Astrocyte (in vitro differentiated cells and primary cell): ENCODE measurements around the gene CSF2RB. TPM values are rescaled to one million over a fixed set of nuclear protein-coding genes. Genes with fewer than 3 reads are reported as not detected.

Source experiments
- DNase-seq: peaks from one replicate; pipeline ENCODE4 v3.0.0-alpha.2; 2010; ENCODE audit warnings: low read depth
- FAIRE-seq: peaks from 2 replicates; lab custom pipeline; 2011; peaks lifted over from hg19 to GRCh38; lab: Jason Lieb, UNC
- H2AFZ ChIP-seq: 2 replicates; pipeline ENCODE4 v1.6.0; 2012; ENCODE audit warnings: low read depth, low read length, inconsistent platforms
- H3K27ac ChIP-seq: 2 replicates; pipeline ENCODE4 v1.5.1; 2011; ENCODE audit warnings: low read depth, low read length, inconsistent platforms
- H3K27me3 ChIP-seq: 2 replicates; pipeline ENCODE4 v1.6.0; 2011; ENCODE audit warnings: low read length, inconsistent platforms; ENCODE audit not compliant: insufficient read depth
- H3K36me3 ChIP-seq: 2 replicates; pipeline ENCODE4 v1.5.1; 2011; ENCODE audit warnings: low read length, inconsistent platforms; ENCODE audit not compliant: insufficient read depth
- H3K4me1 ChIP-seq: 2 replicates; pipeline ENCODE4 v1.5.1; 2011; ENCODE audit warnings: low read length, inconsistent platforms; ENCODE audit not compliant: insufficient read depth
- H3K4me2 ChIP-seq: 2 replicates; pipeline ENCODE4 v1.6.0; 2012; ENCODE audit warnings: low read length, inconsistent platforms
- H3K4me3 ChIP-seq: 2 replicates; pipeline ENCODE4 v1.5.1; 2011; ENCODE audit warnings: low read depth, mild to moderate bottlenecking, low read length, inconsistent platforms; ENCODE audit not compliant: insufficient read depth
- H3K79me2 ChIP-seq: 2 replicates; pipeline ENCODE4 v1.6.0; 2012; ENCODE audit warnings: mild to moderate bottlenecking, low read length, inconsistent platforms; ENCODE audit not compliant: insufficient read depth
- H3K9ac ChIP-seq: 2 replicates; pipeline ENCODE4 v1.6.0; 2012; ENCODE audit warnings: mild to moderate bottlenecking, low read length, inconsistent platforms
- H3K9me3 ChIP-seq: 2 replicates; pipeline ENCODE4 v1.5.1; 2012; ENCODE audit warnings: low read depth, mild to moderate bottlenecking, low read length, inconsistent platforms; ENCODE audit not compliant: insufficient read depth
- H4K20me1 ChIP-seq: 2 replicates; pipeline ENCODE4 v1.6.0; 2012; ENCODE audit warnings: low read length, inconsistent platforms; ENCODE audit not compliant: insufficient read depth
- H3K27ac Mint-ChIP-seq: one replicate; pipeline ENCODE4 v1.8.0; 2021; ENCODE audit warnings: mild to moderate bottlenecking, mixed read lengths; ENCODE audit not compliant: unreplicated experiment
- H3K27me3 Mint-ChIP-seq: one replicate; pipeline ENCODE4 v1.8.0; 2021; ENCODE audit warnings: low read depth, mixed read lengths; ENCODE audit not compliant: unreplicated experiment
- H3K36me3 Mint-ChIP-seq: one replicate; pipeline ENCODE4 v1.8.0; 2021; ENCODE audit warnings: low read depth, mixed read lengths; ENCODE audit not compliant: unreplicated experiment
- H3K4me1 Mint-ChIP-seq: one replicate; pipeline ENCODE4 v1.8.0; 2021; ENCODE audit warnings: low read depth, mixed read lengths; ENCODE audit not compliant: unreplicated experiment
- H3K4me3 Mint-ChIP-seq: one replicate; pipeline ENCODE4 v1.8.0; 2021; ENCODE audit warnings: mild to moderate bottlenecking, moderate library complexity, mixed read lengths; ENCODE audit not compliant: unreplicated experiment
- H3K9me3 Mint-ChIP-seq: one replicate; pipeline ENCODE4 v1.8.0; 2021; ENCODE audit warnings: mild to moderate bottlenecking, mixed read lengths; ENCODE audit not compliant: unreplicated experiment
- CTCF ChIP-seq: IDR thresholded peaks from 2 replicates; pipeline ENCODE4 v1.5.1; 2011; ENCODE audit warnings: low read depth, mild to moderate bottlenecking, inconsistent platforms, low read length, moderate library complexity; ENCODE audit not compliant: insufficient read depth
- EZH2 ChIP-seq: IDR thresholded peaks from 2 replicates; pipeline ENCODE4 v1.6.1; 2012; ENCODE audit warnings: mild to moderate bottlenecking, low read length, inconsistent platforms; ENCODE audit not compliant: insufficient read depth
- total RNA-seq: library from RNA; stranded (reverse); gene quantifications from 2 replicates; pipeline ENCODE4 v1.2.1, GENCODE V29; 2021

Gene CSF2RB
- total RNA-seq, 1 donor from 2014 or later, result 0.09 TPM

DNA sequence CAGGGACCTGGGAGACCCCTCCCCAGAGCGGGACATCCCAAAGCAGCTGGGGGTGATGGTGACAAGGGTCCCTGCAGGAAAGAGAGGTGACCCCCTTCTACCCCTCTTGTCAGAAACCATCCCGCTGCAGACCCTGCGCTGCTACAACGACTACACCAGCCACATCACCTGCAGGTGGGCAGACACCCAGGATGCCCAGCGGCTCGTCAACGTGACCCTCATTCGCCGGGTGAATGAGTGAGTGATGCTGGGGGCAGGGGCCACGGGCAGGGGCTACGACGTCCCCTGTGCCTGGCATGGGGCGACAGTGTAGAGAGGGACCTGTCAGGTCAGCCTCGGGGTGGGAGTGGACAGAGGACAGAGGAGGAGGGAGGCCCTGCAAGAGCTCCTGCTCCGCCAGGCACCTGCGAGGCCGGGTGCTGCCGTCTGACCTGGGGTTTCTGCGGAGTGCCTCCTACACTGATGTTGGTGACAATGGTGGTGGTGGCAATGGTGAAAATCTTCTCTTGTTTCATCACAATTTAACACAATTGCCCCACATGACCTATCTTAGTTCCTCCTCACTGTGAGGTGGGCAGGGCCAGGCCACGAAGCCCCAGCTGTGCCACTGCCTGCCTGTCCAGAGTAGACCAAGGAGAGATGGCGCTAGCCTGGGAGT lies 9.8 kb downstream of the CSF2RB start:
- Histone ChIP-seq H3K79me2 (no peaks in the 10 kb centered on the region), H3K9ac (no peak overlapping the region), H3K4me2 (no peak overlapping the region), H3K27me3 (peaks cover 10% of the 10 kb centered on the region), H2AFZ (no peak overlapping the region), H3K36me3 (no peaks in the 10 kb centered on the region), H3K27ac (no peak overlapping the region), H3K9me3 (no peaks in the 10 kb centered on the region), H3K4me3 (no peak overlapping the region), H3K4me1 (no peaks in the 10 kb centered on the region), H4K20me1 (no peaks in the 10 kb centered on the region)
- no peak for TF ChIP-seq CTCF
- H3K4me3 Mint-ChIP-seq, result no peak overlapping the region
- H3K4me1 Mint-ChIP-seq, result no peaks in the 10 kb centered on the region
- H3K36me3 Mint-ChIP-seq, result peaks cover 3% of the 10 kb centered on the region
- FAIRE-seq, result no peak
- no peak overlapping the region for H3K27ac Mint-ChIP-seq
- H3K9me3 Mint-ChIP-seq, result peaks cover 6% of the 10 kb centered on the region
- peaks cover 33% of the 10 kb centered on the region for H3K27me3 Mint-ChIP-seq
- no peak for DNase-seq

GRCh38 chr22:36924151-36924698 lies 10.8 kb downstream of the CSF2RB start:
- Mint-ChIP-seq H3K36me3 (peaks cover 3% of the 10 kb centered on the region), H3K27ac (no peak overlapping the region), H3K4me1 (no peaks in the 10 kb centered on the region), H3K27me3 (peaks cover 39% of the 10 kb centered on the region), H3K9me3 (peaks cover 5% of the 10 kb centered on the region), H3K4me3 (no peak overlapping the region)
- Histone ChIP-seq H3K4me2 (no peak overlapping the region), H3K4me1 (no peaks in the 10 kb centered on the region), H4K20me1 (no peaks in the 10 kb centered on the region), H2AFZ (no peak overlapping the region), H3K4me3 (no peak overlapping the region), H3K27ac (no peak overlapping the region), H3K36me3 (no peaks in the 10 kb centered on the region), H3K79me2 (no peaks in the 10 kb centered on the region), H3K27me3 (peaks cover 5% of the 10 kb centered on the region), H3K9ac (no peak overlapping the region), H3K9me3 (no peaks in the 10 kb centered on the region)
- FAIRE-seq (no peak), DNase-seq (no peak)
- TF ChIP-seq EZH2 (no peak), CTCF (no peak)
